ENCODE measurements around the gene GNAT1.
"Not testable (repeated sequence)": the region's sequence is repeated elsewhere in the genome, so short reads cannot be mapped to it uniquely, and the experiment has no call there.

GNAT1 gene

DNA sequence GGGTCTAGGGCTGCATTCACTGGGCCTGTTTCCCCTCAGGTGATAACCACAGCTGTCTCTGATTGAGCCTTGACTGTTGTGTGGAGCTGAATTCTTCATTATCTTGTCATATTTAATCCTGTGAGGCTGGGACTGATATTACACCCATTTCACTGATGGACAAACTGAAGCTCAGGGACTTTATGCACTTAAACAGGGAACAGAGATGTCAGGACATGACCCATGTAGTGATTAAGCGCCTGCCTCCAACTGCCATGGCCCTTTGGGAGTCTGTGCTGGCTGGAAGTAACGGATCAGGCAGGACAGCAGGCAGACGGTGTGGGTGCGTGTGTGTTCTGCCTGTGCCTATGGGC lies 52.1 kb downstream of the GNAT1 start:
- no peak for DNase-seq

DNA sequence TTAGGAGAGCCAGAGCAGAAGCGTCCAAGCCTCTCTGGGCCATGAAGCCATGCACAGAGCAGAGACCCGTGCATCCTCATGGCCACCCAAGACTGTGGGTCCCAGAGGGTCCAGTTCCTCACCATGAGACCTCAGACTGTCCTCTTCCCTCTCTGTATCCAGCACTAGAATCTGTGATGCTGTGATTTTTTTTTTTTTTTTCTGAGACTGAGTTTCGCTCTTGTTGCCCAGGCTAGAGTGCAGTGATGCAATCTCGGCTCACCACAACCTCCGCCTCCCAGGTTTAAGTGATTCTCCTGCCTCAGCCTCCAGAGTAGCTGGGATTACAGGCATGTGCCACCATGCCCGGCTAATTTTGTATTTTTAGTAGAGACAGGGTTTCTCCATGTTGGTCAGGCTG lies 53.4 kb downstream of the GNAT1 start:
- not testable (repeated sequence) for DNase-seq

DNA sequence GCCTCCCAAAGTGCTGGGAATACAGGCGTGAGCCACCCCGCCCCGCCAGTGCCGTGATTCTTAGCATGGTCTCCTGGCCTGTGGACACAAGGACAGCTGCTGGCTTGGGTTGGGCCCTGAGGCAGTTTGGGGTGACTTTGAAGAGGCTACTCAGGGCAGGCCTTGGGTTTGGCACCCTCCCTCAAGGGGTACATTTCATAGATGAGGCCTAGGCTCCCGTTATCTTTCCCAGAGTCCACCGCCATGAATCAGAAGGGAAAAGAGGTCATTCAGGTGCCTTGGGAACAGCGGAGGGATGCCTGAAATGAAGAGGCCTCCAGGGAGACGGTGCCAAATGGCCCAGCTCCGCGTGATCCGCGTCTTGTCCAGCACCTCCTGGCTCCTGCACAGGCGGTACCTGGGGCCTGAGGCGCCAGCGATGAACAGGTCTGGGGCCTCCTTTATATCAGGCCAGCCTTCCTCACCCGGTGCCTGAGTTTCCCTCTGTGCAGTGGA lies 53.9 kb downstream of the GNAT1 start:
- DNase-seq: no peak

GRCh38 chr3:50245831-50246516 lies 54.6 kb downstream of the GNAT1 start:
- peak; percentile 19 for DNase-seq

- no peak for DNase-seq
These were observed 55.1 kb downstream of the GNAT1 start for GRCh38 chr3:50246517-50246954.
